ENCODE results near the gene TMEM164.

The TMEM164 gene

GRCh38 chrX:109959356-109959871, 43.5 kb upstream of the TMEM164 start:
- Histone ChIP-seq H4K8ac (ENCODE audit: low read depth, low read length) (no peak overlapping the region), H2AFZ (ENCODE audit: insufficient read depth, low read length, poor library complexity) (no peak overlapping the region), H3K79me1 (ENCODE audit: low read length) (no peaks in the 10 kb centered on the region), H3K14ac (ENCODE audit: low read length) (no peak overlapping the region), H4K91ac (ENCODE audit: low read depth, low read length) (no peak overlapping the region), H3K4me2 (ENCODE audit: low read length) (no peak overlapping the region), H2AK5ac (ENCODE audit: low read length) (no peak overlapping the region), H3K4ac (ENCODE audit: low read depth, low read length) (no peak overlapping the region), H3K23ac (ENCODE audit: low read length) (no peak overlapping the region), H3K27ac (ENCODE audit: low read depth, low read length) (no peak overlapping the region), H2BK5ac (ENCODE audit: low read depth, low read length, poor library complexity) (no peak overlapping the region), H3K9me3 (ENCODE audit: insufficient read depth, low read depth, low read length) (no peaks in the 10 kb centered on the region), H2BK120ac (ENCODE audit: insufficient read depth, low read length, poor library complexity) (no peak overlapping the region), H3K27me3 (ENCODE audit: insufficient read depth, low read length) (no peaks in the 10 kb centered on the region), H4K12ac (ENCODE audit: low read depth, low read length) (no peak overlapping the region), H3K18ac (ENCODE audit: low read length) (no peak overlapping the region), H3K9ac (ENCODE audit: low read length) (no peak overlapping the region), H2BK12ac (ENCODE audit: low read length) (no peak overlapping the region), H3K4me3 (ENCODE audit: low read depth, low read length) (no peak overlapping the region), H3K36me3 (ENCODE audit: control insufficient read depth in 1 of 2, insufficient read depth in 2 of 2, low read length in 2 of 2) (no peaks in the 10 kb centered on the region), H3K4me1 (ENCODE audit: control insufficient read depth in 1 of 2, insufficient read depth in 2 of 2, low read length in 2 of 2) (no peaks in the 10 kb centered on the region), H3K79me2 (ENCODE audit: control insufficient read depth, insufficient read depth, low read length, poor library complexity) (no peaks in the 10 kb centered on the region)
- no peak for DNase-seq

GRCh38 chrX:109964390-109964789, 38.5 kb upstream of the TMEM164 start:
- no peak overlapping the region for H2BK12ac ChIP-seq (ENCODE audit: low read length)
- H3K9ac ChIP-seq (ENCODE audit: low read length): no peak overlapping the region
- no peak overlapping the region for H2AK5ac ChIP-seq (ENCODE audit: low read length)
- no peak for DNase-seq
- no peaks in the 10 kb centered on the region for H3K4me1 ChIP-seq (ENCODE audit: control insufficient read depth in 1 of 2, insufficient read depth in 2 of 2, low read length in 2 of 2)
- H3K79me2 ChIP-seq (ENCODE audit: control insufficient read depth, insufficient read depth, low read length, poor library complexity): no peaks in the 10 kb centered on the region
- H3K27me3 ChIP-seq (ENCODE audit: insufficient read depth, low read length): no peaks in the 10 kb centered on the region
- H2BK5ac ChIP-seq (ENCODE audit: low read depth, low read length, poor library complexity): no peak overlapping the region
- H4K8ac ChIP-seq (ENCODE audit: low read depth, low read length): no peak overlapping the region
- no peaks in the 10 kb centered on the region for H3K9me3 ChIP-seq (ENCODE audit: insufficient read depth, low read depth, low read length)
- no peak overlapping the region for H3K14ac ChIP-seq (ENCODE audit: low read length)
- H2AFZ ChIP-seq (ENCODE audit: insufficient read depth, low read length, poor library complexity): no peak overlapping the region
- H3K4ac ChIP-seq (ENCODE audit: low read depth, low read length): no peak overlapping the region
- WGBS (ENCODE audit: extremely low coverage, insufficient coverage, insufficient read length): no CpG with 5 or more reads among the region's 2 CpGs
- H3K23ac ChIP-seq (ENCODE audit: low read length): no peak overlapping the region
- no peak overlapping the region for H3K27ac ChIP-seq (ENCODE audit: low read depth, low read length)
- no peak overlapping the region for H3K18ac ChIP-seq (ENCODE audit: low read length)
- no peak overlapping the region for H2BK120ac ChIP-seq (ENCODE audit: insufficient read depth, low read length, poor library complexity)
- no peaks in the 10 kb centered on the region for H3K79me1 ChIP-seq (ENCODE audit: low read length)
- H4K12ac ChIP-seq (ENCODE audit: low read depth, low read length): no peak overlapping the region
- H3K4me3 ChIP-seq (ENCODE audit: low read depth, low read length): no peak overlapping the region
- H3K4me2 ChIP-seq (ENCODE audit: low read length): no peak overlapping the region
- no peaks in the 10 kb centered on the region for H3K36me3 ChIP-seq (ENCODE audit: control insufficient read depth in 1 of 2, insufficient read depth in 2 of 2, low read length in 2 of 2)
- H4K91ac ChIP-seq (ENCODE audit: low read depth, low read length): no peak overlapping the region

GRCh38 chrX:109966246-109966645, 36.7 kb upstream of the TMEM164 start:
- Histone ChIP-seq H3K4me2 (ENCODE audit: low read length) (no peak overlapping the region), H3K79me1 (ENCODE audit: low read length) (no peaks in the 10 kb centered on the region), H4K12ac (ENCODE audit: low read depth, low read length) (no peak overlapping the region), H3K4me3 (ENCODE audit: low read depth, low read length) (no peak overlapping the region), H3K36me3 (ENCODE audit: control insufficient read depth in 1 of 2, insufficient read depth in 2 of 2, low read length in 2 of 2) (no peaks in the 10 kb centered on the region), H4K91ac (ENCODE audit: low read depth, low read length) (no peak overlapping the region), H3K14ac (ENCODE audit: low read length) (no peak overlapping the region), H2BK5ac (ENCODE audit: low read depth, low read length, poor library complexity) (no peak overlapping the region), H2BK12ac (ENCODE audit: low read length) (no peak overlapping the region), H2BK120ac (ENCODE audit: insufficient read depth, low read length, poor library complexity) (no peak overlapping the region), H3K27me3 (ENCODE audit: insufficient read depth, low read length) (no peaks in the 10 kb centered on the region), H3K4me1 (ENCODE audit: control insufficient read depth in 1 of 2, insufficient read depth in 2 of 2, low read length in 2 of 2) (no peaks in the 10 kb centered on the region), H3K79me2 (ENCODE audit: control insufficient read depth, insufficient read depth, low read length, poor library complexity) (no peaks in the 10 kb centered on the region), H4K8ac (ENCODE audit: low read depth, low read length) (no peak overlapping the region), H3K27ac (ENCODE audit: low read depth, low read length) (no peak overlapping the region), H3K9me3 (ENCODE audit: insufficient read depth, low read depth, low read length) (no peaks in the 10 kb centered on the region), H3K4ac (ENCODE audit: low read depth, low read length) (no peak overlapping the region), H2AFZ (ENCODE audit: insufficient read depth, low read length, poor library complexity) (no peak overlapping the region), H3K23ac (ENCODE audit: low read length) (no peak overlapping the region), H3K18ac (ENCODE audit: low read length) (no peak overlapping the region), H3K9ac (ENCODE audit: low read length) (no peak overlapping the region), H2AK5ac (ENCODE audit: low read length) (no peak overlapping the region)
- DNase-seq: peak; percentile 51 to 74
- no CpG with 5 or more reads among the region's 1 CpG for WGBS (ENCODE audit: extremely low coverage, insufficient coverage, insufficient read length)

GRCh38 chrX:109967156-109967555, 35.8 kb upstream of the TMEM164 start:
- H3K36me3 ChIP-seq (ENCODE audit: control insufficient read depth in 1 of 2, insufficient read depth in 2 of 2, low read length in 2 of 2): no peaks in the 10 kb centered on the region
- no peaks in the 10 kb centered on the region for H3K27me3 ChIP-seq (ENCODE audit: insufficient read depth, low read length)
- no peak overlapping the region for H2BK5ac ChIP-seq (ENCODE audit: low read depth, low read length, poor library complexity)
- H4K91ac ChIP-seq (ENCODE audit: low read depth, low read length): no peak overlapping the region
- H3K9ac ChIP-seq (ENCODE audit: low read length): no peak overlapping the region
- H4K12ac ChIP-seq (ENCODE audit: low read depth, low read length): no peak overlapping the region
- no peaks in the 10 kb centered on the region for H3K4me1 ChIP-seq (ENCODE audit: control insufficient read depth in 1 of 2, insufficient read depth in 2 of 2, low read length in 2 of 2)
- no peak overlapping the region for H3K4ac ChIP-seq (ENCODE audit: low read depth, low read length)
- H3K14ac ChIP-seq (ENCODE audit: low read length): no peak overlapping the region
- H2AK5ac ChIP-seq (ENCODE audit: low read length): no peak overlapping the region
- H3K79me1 ChIP-seq (ENCODE audit: low read length): no peaks in the 10 kb centered on the region
- no CpG with 5 or more reads among the region's 3 CpGs for WGBS (ENCODE audit: extremely low coverage, insufficient coverage, insufficient read length)
- no peak overlapping the region for H3K4me3 ChIP-seq (ENCODE audit: low read depth, low read length)
- H4K8ac ChIP-seq (ENCODE audit: low read depth, low read length): no peak overlapping the region
- no peak overlapping the region for H3K27ac ChIP-seq (ENCODE audit: low read depth, low read length)
- no peak overlapping the region for H3K4me2 ChIP-seq (ENCODE audit: low read length)
- no peak overlapping the region for H2BK12ac ChIP-seq (ENCODE audit: low read length)
- no peaks in the 10 kb centered on the region for H3K79me2 ChIP-seq (ENCODE audit: control insufficient read depth, insufficient read depth, low read length, poor library complexity)
- H2BK120ac ChIP-seq (ENCODE audit: insufficient read depth, low read length, poor library complexity): no peak overlapping the region
- no peak overlapping the region for H3K23ac ChIP-seq (ENCODE audit: low read length)
- H2AFZ ChIP-seq (ENCODE audit: insufficient read depth, low read length, poor library complexity): no peak overlapping the region
- H3K18ac ChIP-seq (ENCODE audit: low read length): no peak overlapping the region
- DNase-seq: peak in 1 of 2 donors; percentile 14
- H3K9me3 ChIP-seq (ENCODE audit: insufficient read depth, low read depth, low read length): no peaks in the 10 kb centered on the region
